HG03066 (cell line): Measurements from ENCODE around the gene CEP164.
"Not testable (repeated sequence)": the region's sequence is repeated elsewhere in the genome, so short reads cannot be mapped to it uniquely, and the experiment has no call there.

Experiments
- ATAC-seq: cut with Tn5 transposase; IDR thresholded peaks from one replicate; pipeline ENCODE4 v1.9.1; 2021; ENCODE audit warnings: low read depth; ENCODE audit not compliant: unreplicated experiment

The CEP164 gene

GRCh38 chr11:117392001-117392690, 64.5 kb downstream of the CEP164 start:
- ATAC-seq: no peak

GRCh38 chr11:117392979-117393378, 65.3 kb downstream of the CEP164 start:
- no peak for ATAC-seq

- ATAC-seq: no peak
Observed at GRCh38 chr11:117394221-117394925, 66.7 kb downstream of the CEP164 start.

GRCh38 chr11:117395476-117395875, 67.8 kb downstream of the CEP164 start:
- ATAC-seq: no peak

GRCh38 chr11:117396970-117397369, 69.3 kb downstream of the CEP164 start:
- no peak for ATAC-seq

GRCh38 chr11:117398618-117399017, 71.0 kb downstream of the CEP164 start:
- not testable (repeated sequence) for ATAC-seq

- ATAC-seq: not testable (repeated sequence)
Observed at GRCh38 chr11:117399100-117399840, 71.6 kb downstream of the CEP164 start.

GRCh38 chr11:117405898-117406297, 78.2 kb downstream of the CEP164 start:
- ATAC-seq: not testable (repeated sequence)

GRCh38 chr11:117407016-117407415, 79.4 kb downstream of the CEP164 start:
- ATAC-seq: no peak

- no peak for ATAC-seq
Observed at GRCh38 chr11:117408356-117408755, 80.7 kb downstream of the CEP164 start.

- no peak for ATAC-seq
Observed at GRCh38 chr11:117409511-117409910, 81.9 kb downstream of the CEP164 start.

- ATAC-seq: no peak
Observed at GRCh38 chr11:117410238-117410637, 82.6 kb downstream of the CEP164 start.

- ATAC-seq: no peak
Observed at GRCh38 chr11:117410861-117411710, 83.4 kb downstream of the CEP164 start.

- ATAC-seq: no peak
Observed at GRCh38 chr11:117411736-117412135, 84.1 kb downstream of the CEP164 start.

GRCh38 chr11:117412176-117412575, 84.5 kb downstream of the CEP164 start:
- ATAC-seq: no peak

- ATAC-seq: no peak
Observed at GRCh38 chr11:117412653-117413275, 85.1 kb downstream of the CEP164 start.

- no peak for ATAC-seq
Observed at GRCh38 chr11:117413616-117414015, 86.0 kb downstream of the CEP164 start.

GRCh38 chr11:117414724-117415123, 87.1 kb downstream of the CEP164 start:
- no peak for ATAC-seq

GRCh38 chr11:117415358-117415896, 87.8 kb downstream of the CEP164 start:
- ATAC-seq: no peak

- no peak for ATAC-seq
Observed at GRCh38 chr11:117417342-117417741, 89.7 kb downstream of the CEP164 start.
